M059J (cell line): Measurements from ENCODE around the gene TEN1. TPM values are rescaled to one million over a fixed set of nuclear protein-coding genes. Genes with fewer than 3 reads are reported as not detected.
"Not testable (repeated sequence)": the region's sequence is repeated elsewhere in the genome, so short reads cannot be mapped to it uniquely, and the experiment has no call there.

Experiments
- DNase-seq: peaks from one replicate; pipeline ENCODE4 v3.0.0-alpha.2; 2012; ENCODE audit warnings: low read depth
- total RNA-seq: library from RNA; depleted of rRNA; stranded (reverse); fragments of >200 nt; shearing (Covaris generic); gene quantifications from 2 replicates; pipeline ENCODE4 v1.2.3, GENCODE V29; 2014

The TEN1 gene
- total RNA-seq, 1 experiment from 2014 or later: 14.3 TPM

- DNase-seq: no peak
Measured at GRCh38 chr17:76025294-76025693, 46.3 kb downstream of the TEN1 start.

- no peak for DNase-seq
Measured at GRCh38 chr17:76026714-76027158, 47.7 kb downstream of the TEN1 start.

GRCh38 chr17:76027159-76027839 lies 48.3 kb downstream of the TEN1 start, which contains the start of gene EVPL:
TSS of gene EVPL (minus strand) at chr17:76027306. CDS start at chr17:76027198, 108 bp downstream.
- DNase-seq: no peak

- peak; percentile 19 for DNase-seq
Measured at GRCh38 chr17:76032073-76032779, 53.2 kb downstream of the TEN1 start.

- no peak for DNase-seq
Measured at GRCh38 chr17:76032780-76033108, 53.7 kb downstream of the TEN1 start.

GRCh38 chr17:76033139-76033538 lies 54.1 kb downstream of the TEN1 start:
- no peak for DNase-seq

GRCh38 chr17:76034428-76035350 lies 55.6 kb downstream of the TEN1 start:
- no peak for DNase-seq

GRCh38 chr17:76036497-76037261 lies 57.6 kb downstream of the TEN1 start:
- no peak for DNase-seq

GRCh38 chr17:76038050-76038449 lies 59.0 kb downstream of the TEN1 start:
- DNase-seq: peak; percentile 47

- DNase-seq: no peak
Measured at GRCh38 chr17:76039121-76039520, 60.1 kb downstream of the TEN1 start.

GRCh38 chr17:76040376-76040775 lies 61.3 kb downstream of the TEN1 start:
- DNase-seq: no peak

GRCh38 chr17:76042868-76043267 lies 63.8 kb downstream of the TEN1 start:
- not testable (repeated sequence) for DNase-seq

GRCh38 chr17:76044475-76045007 lies 65.5 kb downstream of the TEN1 start:
- DNase-seq: not testable (repeated sequence)

- no peak for DNase-seq
Measured at GRCh38 chr17:76046064-76046463, 67.0 kb downstream of the TEN1 start.

GRCh38 chr17:76048025-76048605 lies 69.1 kb downstream of the TEN1 start:
- DNase-seq: no peak

GRCh38 chr17:76048711-76049110 lies 69.7 kb downstream of the TEN1 start:
- DNase-seq: peak; percentile 47

GRCh38 chr17:76049239-76049638 lies 70.2 kb downstream of the TEN1 start:
- DNase-seq: no peak

- DNase-seq: no peak
Measured at GRCh38 chr17:76049836-76050537, 70.9 kb downstream of the TEN1 start.
